ENCODE measurements around the gene ACP5. TPM values are rescaled to one million over a fixed set of nuclear protein-coding genes. Genes with fewer than 3 reads are reported as not detected.
A peak's percentile ranks its signal among the peaks of the same experiment; 100 is the strongest.

ACP5 gene
- polyA plus RNA-seq, 1 donor from 2014 or later: not detected

DNA sequence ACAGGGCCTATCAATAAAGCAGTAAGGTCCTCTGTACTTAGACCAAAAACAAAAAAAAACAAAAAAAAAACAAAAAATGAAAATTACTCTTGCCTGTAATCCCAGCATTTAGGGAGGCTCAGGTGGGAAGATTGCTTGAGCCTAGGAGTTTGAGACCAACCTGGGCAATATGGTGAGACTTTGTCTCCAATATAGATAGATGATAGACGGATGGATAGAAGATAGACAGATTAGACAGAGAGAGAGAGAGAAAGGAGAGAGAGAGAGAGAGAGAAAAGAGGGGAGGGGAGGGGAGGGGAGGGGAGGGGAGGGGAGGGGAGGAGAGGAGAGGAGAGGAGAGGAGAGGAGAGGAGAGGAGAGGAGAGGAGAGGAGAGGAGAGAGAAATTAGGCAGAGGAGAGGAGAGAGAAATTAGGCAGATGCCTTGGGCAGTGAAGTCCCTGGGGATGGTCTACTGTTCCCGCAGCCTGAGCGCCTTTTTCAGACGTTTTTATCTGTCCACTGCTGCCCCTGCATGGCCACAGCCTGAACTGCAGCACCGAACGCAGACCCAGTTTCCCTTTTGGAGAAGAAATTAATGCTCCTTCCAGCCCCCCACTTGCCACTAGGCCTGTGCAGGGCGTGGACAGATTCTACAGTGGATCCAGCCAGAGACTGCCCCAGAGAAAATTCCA is 10.0 kb upstream of the ACP5 start:
- no peaks in the 10 kb centered on the region for H3F3A ChIP-seq (ENCODE audit: insufficient read depth, low read length, poor library complexity, severe bottlenecking)
- no peaks in the 10 kb centered on the region for H3K9me3 ChIP-seq (ENCODE audit: low read length)
- no peaks in the 10 kb centered on the region for H3K9me2 ChIP-seq (ENCODE audit: insufficient read depth, low read length)
- peak overlapping the region; percentile 10 for H3K9ac ChIP-seq (ENCODE audit: low read length)
- TF ChIP-seq RAD21 (conservative IDR thresholded peaks at IDR 0.05) (peak; percentile 86), EZH2 (IDR thresholded peaks at IDR 0.05; ENCODE audit: borderline replicate concordance, insufficient read depth, low read length, poor library complexity, severe bottlenecking) (no peak), SMC3 (conservative IDR thresholded peaks at IDR 0.05; ENCODE audit: poor library complexity) (peak; percentile 79)
- TF ChIP-seq, protein P1, sequence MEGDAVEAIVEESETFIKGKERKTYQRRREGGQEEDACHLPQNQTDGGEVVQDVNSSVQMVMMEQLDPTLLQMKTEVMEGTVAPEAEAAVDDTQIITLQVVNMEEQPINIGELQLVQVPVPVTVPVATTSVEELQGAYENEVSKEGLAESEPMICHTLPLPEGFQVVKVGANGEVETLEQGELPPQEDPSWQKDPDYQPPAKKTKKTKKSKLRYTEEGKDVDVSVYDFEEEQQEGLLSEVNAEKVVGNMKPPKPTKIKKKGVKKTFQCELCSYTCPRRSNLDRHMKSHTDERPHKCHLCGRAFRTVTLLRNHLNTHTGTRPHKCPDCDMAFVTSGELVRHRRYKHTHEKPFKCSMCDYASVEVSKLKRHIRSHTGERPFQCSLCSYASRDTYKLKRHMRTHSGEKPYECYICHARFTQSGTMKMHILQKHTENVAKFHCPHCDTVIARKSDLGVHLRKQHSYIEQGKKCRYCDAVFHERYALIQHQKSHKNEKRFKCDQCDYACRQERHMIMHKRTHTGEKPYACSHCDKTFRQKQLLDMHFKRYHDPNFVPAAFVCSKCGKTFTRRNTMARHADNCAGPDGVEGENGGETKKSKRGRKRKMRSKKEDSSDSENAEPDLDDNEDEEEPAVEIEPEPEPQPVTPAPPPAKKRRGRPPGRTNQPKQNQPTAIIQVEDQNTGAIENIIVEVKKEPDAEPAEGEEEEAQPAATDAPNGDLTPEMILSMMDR (IDR thresholded peaks at IDR 0.05; ENCODE audit: poor library complexity, severe bottlenecking): peak; percentile 89
- no peak overlapping the region for H3K27ac ChIP-seq (ENCODE audit: low read length)
- no peaks in the 10 kb centered on the region for H3K36me3 ChIP-seq (ENCODE audit: insufficient read depth, low read length)
- no peak overlapping the region for H3K4me3 ChIP-seq (ENCODE audit: low read length)
- no peak overlapping the region for H2AFZ ChIP-seq (ENCODE audit: low read depth, low read length)
- H4K20me1 ChIP-seq (ENCODE audit: insufficient read depth): no peaks in the 10 kb centered on the region
- H3K79me2 ChIP-seq (replicated peaks; ENCODE audit: insufficient read depth, low read length): no peaks in the 10 kb centered on the region
- H3K4me2 ChIP-seq (ENCODE audit: low read length): no peak overlapping the region
- no peaks in the 10 kb centered on the region for H3K27me3 ChIP-seq (ENCODE audit: insufficient read depth, low read depth, low read length)

DNA sequence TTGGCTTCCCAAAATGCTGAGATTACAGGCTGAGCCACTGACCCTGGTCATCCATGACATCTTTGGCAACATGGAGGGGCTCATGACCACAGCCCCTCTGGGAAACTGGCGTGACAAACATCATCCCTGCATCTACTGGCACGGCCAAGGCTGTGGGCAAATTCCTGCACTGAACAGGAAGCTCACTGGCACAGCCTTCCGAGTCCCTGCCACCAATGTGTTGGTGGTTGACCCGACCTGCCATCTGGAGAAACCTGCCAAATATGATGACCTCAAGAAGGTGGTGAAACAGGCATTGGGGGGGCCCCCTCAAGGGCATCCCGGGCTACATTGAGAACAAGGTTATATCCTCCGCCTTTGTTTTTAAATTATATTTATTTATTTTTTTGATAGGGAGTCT is 8.9 kb upstream of the ACP5 start:
- Histone ChIP-seq H3K9me3 (ENCODE audit: low read length) (no peaks in the 10 kb centered on the region), H3K79me2 (replicated peaks; ENCODE audit: insufficient read depth, low read length) (no peaks in the 10 kb centered on the region), H3K9ac (ENCODE audit: low read length) (no peak overlapping the region), H3F3A (ENCODE audit: insufficient read depth, low read length, poor library complexity, severe bottlenecking) (no peaks in the 10 kb centered on the region), H3K9me2 (ENCODE audit: insufficient read depth, low read length) (no peaks in the 10 kb centered on the region), H3K27ac (ENCODE audit: low read length) (no peak overlapping the region), H3K4me3 (ENCODE audit: low read length) (no peak overlapping the region), H3K27me3 (ENCODE audit: insufficient read depth, low read depth, low read length) (no peaks in the 10 kb centered on the region), H3K36me3 (ENCODE audit: insufficient read depth, low read length) (no peaks in the 10 kb centered on the region), H3K4me2 (ENCODE audit: low read length) (no peak overlapping the region), H4K20me1 (ENCODE audit: insufficient read depth) (no peaks in the 10 kb centered on the region), H2AFZ (ENCODE audit: low read depth, low read length) (no peak overlapping the region)
- TF ChIP-seq TAF1 (IDR thresholded peaks at IDR 0.05; ENCODE audit: low read depth) (no peak), MXI1 (conservative IDR thresholded peaks at IDR 0.05; ENCODE audit: poor library complexity, severe bottlenecking) (no peak), SMC3 (conservative IDR thresholded peaks at IDR 0.05; ENCODE audit: poor library complexity) (no peak)
- TF ChIP-seq, protein P1 (IDR thresholded peaks at IDR 0.05; ENCODE audit: poor library complexity, severe bottlenecking): no peak
- TF ChIP-seq, protein P2, sequence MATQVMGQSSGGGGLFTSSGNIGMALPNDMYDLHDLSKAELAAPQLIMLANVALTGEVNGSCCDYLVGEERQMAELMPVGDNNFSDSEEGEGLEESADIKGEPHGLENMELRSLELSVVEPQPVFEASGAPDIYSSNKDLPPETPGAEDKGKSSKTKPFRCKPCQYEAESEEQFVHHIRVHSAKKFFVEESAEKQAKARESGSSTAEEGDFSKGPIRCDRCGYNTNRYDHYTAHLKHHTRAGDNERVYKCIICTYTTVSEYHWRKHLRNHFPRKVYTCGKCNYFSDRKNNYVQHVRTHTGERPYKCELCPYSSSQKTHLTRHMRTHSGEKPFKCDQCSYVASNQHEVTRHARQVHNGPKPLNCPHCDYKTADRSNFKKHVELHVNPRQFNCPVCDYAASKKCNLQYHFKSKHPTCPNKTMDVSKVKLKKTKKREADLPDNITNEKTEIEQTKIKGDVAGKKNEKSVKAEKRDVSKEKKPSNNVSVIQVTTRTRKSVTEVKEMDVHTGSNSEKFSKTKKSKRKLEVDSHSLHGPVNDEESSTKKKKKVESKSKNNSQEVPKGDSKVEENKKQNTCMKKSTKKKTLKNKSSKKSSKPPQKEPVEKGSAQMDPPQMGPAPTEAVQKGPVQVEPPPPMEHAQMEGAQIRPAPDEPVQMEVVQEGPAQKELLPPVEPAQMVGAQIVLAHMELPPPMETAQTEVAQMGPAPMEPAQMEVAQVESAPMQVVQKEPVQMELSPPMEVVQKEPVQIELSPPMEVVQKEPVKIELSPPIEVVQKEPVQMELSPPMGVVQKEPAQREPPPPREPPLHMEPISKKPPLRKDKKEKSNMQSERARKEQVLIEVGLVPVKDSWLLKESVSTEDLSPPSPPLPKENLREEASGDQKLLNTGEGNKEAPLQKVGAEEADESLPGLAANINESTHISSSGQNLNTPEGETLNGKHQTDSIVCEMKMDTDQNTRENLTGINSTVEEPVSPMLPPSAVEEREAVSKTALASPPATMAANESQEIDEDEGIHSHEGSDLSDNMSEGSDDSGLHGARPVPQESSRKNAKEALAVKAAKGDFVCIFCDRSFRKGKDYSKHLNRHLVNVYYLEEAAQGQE (IDR thresholded peaks at IDR 0.05; ENCODE audit: borderline replicate concordance): no peak
